GM18498 (cell line): ENCODE results near the gene COL23A1.
"Not testable (repeated sequence)": the region's sequence is repeated elsewhere in the genome, so short reads cannot be mapped to it uniquely, and the experiment has no call there.

Experiments used
- ATAC-seq: cut with Tn5 transposase; IDR thresholded peaks from one replicate; pipeline ENCODE4 v1.9.1; 2021; ENCODE audit warnings: mild to moderate bottlenecking, moderate library complexity; ENCODE audit not compliant: unreplicated experiment

The COL23A1 gene

GRCh38 chr5:178204935-178205748 is 385.1 kb downstream of the COL23A1 start:
- peak; percentile 67 for ATAC-seq

GRCh38 chr5:178204182-178204934 is 385.8 kb downstream of the COL23A1 start, which contains the start of gene HNRNPAB:
Gene HNRNPAB (plus strand): TSS chr5:178204533. CDS start chr5:178204838, 305 bp downstream.
- peak; percentile 82 for ATAC-seq

GRCh38 chr5:178203670-178204181 is 386.5 kb downstream of the COL23A1 start:
- ATAC-seq = no peak

GRCh38 chr5:178202541-178202940 is 387.7 kb downstream of the COL23A1 start:
- ATAC-seq = no peak

GRCh38 chr5:178201927-178202235 is 388.3 kb downstream of the COL23A1 start:
- ATAC-seq = no peak

- no peak for ATAC-seq
These were observed 388.8 kb downstream of the COL23A1 start for GRCh38 chr5:178201221-178201926.

GRCh38 chr5:178199581-178200434 is 390.4 kb downstream of the COL23A1 start:
- ATAC-seq = no peak

GRCh38 chr5:178198706-178199105 is 391.5 kb downstream of the COL23A1 start:
- no peak for ATAC-seq

- ATAC-seq = not testable (repeated sequence)
These were observed 392.0 kb downstream of the COL23A1 start for GRCh38 chr5:178198151-178198550.

GRCh38 chr5:178196986-178197385 is 393.2 kb downstream of the COL23A1 start:
- no peak for ATAC-seq

GRCh38 chr5:178196281-178196812 is 393.8 kb downstream of the COL23A1 start:
- ATAC-seq = no peak

- no peak for ATAC-seq
These were observed 396.2 kb downstream of the COL23A1 start for GRCh38 chr5:178194026-178194425.

GRCh38 chr5:178193251-178193809 is 396.9 kb downstream of the COL23A1 start:
- no peak for ATAC-seq

- ATAC-seq = no peak
These were observed 397.4 kb downstream of the COL23A1 start for GRCh38 chr5:178192787-178193186.

GRCh38 chr5:178192244-178192643 is 397.9 kb downstream of the COL23A1 start:
- ATAC-seq = no peak

GRCh38 chr5:178191661-178192060 is 398.5 kb downstream of the COL23A1 start:
- no peak for ATAC-seq

- no peak for ATAC-seq
These were observed 400.8 kb downstream of the COL23A1 start for GRCh38 chr5:178189433-178189832.
